ENCODE measurements around the gene RHOBTB1. TPM values are rescaled to one million over a fixed set of nuclear protein-coding genes. Genes with fewer than 3 reads are reported as not detected.

RHOBTB1 gene
- total RNA-seq, 2 donors from 2014 or later: 16.7 to 19.6 TPM

DNA sequence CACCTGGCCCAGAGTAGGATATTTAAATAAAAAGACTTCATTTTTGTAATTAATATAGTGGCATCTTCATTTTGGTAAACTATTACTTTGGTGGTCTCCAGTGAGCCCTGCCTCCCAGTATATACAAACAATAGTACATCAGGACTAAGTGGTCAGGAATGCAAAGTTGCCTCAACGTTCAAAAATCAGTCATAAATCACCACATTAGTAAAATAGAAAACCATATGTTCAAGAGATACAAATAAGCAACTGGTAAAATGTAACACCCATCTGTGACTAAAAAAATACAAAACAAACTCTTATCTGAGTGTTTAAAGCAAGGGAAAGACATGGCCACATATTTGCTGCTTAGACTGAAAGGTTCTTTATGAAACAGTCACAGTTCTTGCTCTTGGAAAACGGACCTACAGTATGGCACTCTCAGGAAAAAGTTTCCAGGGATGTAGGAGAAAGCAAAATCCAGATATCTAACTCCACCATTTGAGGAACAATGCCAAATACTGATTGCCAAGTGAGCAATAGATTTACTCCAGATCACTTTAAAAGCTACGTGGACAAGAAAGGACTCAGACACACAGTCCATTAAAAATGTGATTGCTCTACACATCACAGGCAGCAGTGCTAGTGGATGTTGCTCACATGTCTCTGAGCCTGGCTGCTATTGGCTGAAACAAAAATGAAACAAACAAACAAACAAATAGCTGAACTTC, 15.1 kb upstream of the RHOBTB1 start:
- DNase-seq (ENCODE audit: low spot score): no peak
- Histone ChIP-seq H3K4me1 (ENCODE audit: control insufficient read depth in 1 of 2, low read depth in 2 of 2) (peaks cover 0 to 3% of the 10 kb centered on the region in 2 donors), H3K36me3 (no peaks in the 10 kb centered on the region), H3K9me3 (no peaks in the 10 kb centered on the region), H3K4me3 (no peak overlapping the region), H3K27ac (no peak overlapping the region), H3K27me3 (replicated peaks; ENCODE audit: insufficient read depth) (no peaks in the 10 kb centered on the region)
- no peak for ATAC-seq (ENCODE audit: insufficient number of reproducible peaks, low FRiP score, low read depth)
- TF ChIP-seq, protein P1, sequence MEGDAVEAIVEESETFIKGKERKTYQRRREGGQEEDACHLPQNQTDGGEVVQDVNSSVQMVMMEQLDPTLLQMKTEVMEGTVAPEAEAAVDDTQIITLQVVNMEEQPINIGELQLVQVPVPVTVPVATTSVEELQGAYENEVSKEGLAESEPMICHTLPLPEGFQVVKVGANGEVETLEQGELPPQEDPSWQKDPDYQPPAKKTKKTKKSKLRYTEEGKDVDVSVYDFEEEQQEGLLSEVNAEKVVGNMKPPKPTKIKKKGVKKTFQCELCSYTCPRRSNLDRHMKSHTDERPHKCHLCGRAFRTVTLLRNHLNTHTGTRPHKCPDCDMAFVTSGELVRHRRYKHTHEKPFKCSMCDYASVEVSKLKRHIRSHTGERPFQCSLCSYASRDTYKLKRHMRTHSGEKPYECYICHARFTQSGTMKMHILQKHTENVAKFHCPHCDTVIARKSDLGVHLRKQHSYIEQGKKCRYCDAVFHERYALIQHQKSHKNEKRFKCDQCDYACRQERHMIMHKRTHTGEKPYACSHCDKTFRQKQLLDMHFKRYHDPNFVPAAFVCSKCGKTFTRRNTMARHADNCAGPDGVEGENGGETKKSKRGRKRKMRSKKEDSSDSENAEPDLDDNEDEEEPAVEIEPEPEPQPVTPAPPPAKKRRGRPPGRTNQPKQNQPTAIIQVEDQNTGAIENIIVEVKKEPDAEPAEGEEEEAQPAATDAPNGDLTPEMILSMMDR (IDR thresholded peaks at IDR 0.05): no peak

DNA sequence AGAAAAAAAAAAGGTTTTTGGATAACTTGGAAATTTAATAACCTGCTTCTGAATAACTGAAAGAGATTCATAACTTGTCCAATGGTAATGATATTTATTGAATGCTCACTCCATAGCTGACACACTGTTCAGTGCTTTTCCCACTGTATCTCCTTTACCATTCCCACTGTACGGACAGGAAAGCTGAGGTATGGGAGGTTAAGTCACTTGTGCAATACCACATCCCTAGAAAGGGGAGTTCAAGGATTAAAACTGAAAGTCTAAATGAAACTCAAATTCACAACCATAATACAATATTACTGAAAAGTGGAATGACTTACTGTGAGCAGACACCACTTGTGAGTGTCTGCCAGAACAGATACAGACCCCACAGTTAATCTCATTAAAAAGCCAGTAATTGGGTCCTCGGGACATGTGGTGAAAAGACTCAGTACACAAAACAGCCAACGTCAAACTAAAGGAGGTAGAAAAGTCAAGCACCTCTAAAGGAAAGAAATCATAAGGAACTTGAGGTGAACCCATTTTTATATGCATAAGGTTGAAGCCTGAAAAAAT, 13.8 kb upstream of the RHOBTB1 start:
- Histone ChIP-seq H3K9me3 (no peaks in the 10 kb centered on the region), H3K4me3 (no peak overlapping the region), H3K36me3 (no peaks in the 10 kb centered on the region), H3K27ac (no peak overlapping the region), H3K27me3 (replicated peaks; ENCODE audit: insufficient read depth) (no peaks in the 10 kb centered on the region), H3K4me1 (ENCODE audit: control insufficient read depth in 1 of 2, low read depth in 2 of 2) (no peaks in the 10 kb centered on the region)
- DNase-seq (ENCODE audit: low spot score) (no peak), ATAC-seq (ENCODE audit: insufficient number of reproducible peaks, low FRiP score, low read depth) (no peak)
- TF ChIP-seq, protein P1 (IDR thresholded peaks at IDR 0.05): no peak

DNA sequence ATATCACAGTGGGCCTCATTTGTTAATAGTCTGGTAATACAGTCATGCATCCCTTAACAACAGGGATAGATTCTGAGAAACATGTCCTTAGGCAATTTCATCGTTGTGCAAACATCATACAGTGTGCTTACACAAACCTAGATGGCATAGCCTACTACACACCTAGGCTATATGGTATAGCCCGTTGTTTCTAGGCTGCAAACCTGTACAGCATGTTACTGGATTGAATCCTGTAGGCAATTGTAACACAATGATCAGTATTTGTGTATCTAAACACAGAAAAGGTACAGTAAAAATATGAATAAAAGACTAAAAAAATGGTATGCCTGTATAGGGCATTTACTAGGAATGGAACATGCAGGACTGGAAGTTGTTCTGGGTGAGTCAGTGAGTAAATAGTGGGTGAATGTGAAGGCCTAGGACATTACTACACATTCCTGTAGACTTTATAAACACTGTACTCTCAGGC, 12.0 kb upstream of the RHOBTB1 start:
- H3K27ac ChIP-seq: no peak overlapping the region
- TF ChIP-seq, protein P1 (IDR thresholded peaks at IDR 0.05): no peak
- no peaks in the 10 kb centered on the region for H3K9me3 ChIP-seq
- DNase-seq (ENCODE audit: low spot score): no peak
- H3K4me1 ChIP-seq (ENCODE audit: control insufficient read depth in 1 of 2, low read depth in 2 of 2): no peaks in the 10 kb centered on the region
- no peaks in the 10 kb centered on the region for H3K27me3 ChIP-seq (replicated peaks; ENCODE audit: insufficient read depth)
- no peaks in the 10 kb centered on the region for H3K36me3 ChIP-seq
- H3K4me3 ChIP-seq: no peak overlapping the region
- ATAC-seq (ENCODE audit: insufficient number of reproducible peaks, low FRiP score, low read depth): no peak

DNA sequence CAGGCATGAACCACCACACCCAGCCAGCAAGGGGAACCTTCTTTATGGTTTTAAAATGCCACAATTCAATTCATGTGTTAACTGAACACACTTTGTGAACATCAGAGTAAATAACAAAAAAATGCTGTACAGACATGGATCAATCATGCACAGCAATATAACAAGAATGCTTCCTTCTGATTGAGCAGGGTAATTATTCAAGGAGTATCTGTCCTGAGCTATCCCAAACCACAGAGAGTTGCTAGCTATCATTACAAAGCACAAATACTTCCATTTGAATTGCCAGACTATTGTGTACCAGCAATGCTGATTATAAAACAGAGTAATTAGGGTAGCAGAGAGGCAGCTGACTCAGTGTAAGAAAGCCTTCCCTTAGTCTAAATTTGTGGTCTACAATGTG, 11.3 kb upstream of the RHOBTB1 start:
- no peaks in the 10 kb centered on the region for H3K27me3 ChIP-seq (replicated peaks; ENCODE audit: insufficient read depth)
- no peak for ATAC-seq (ENCODE audit: insufficient number of reproducible peaks, low FRiP score, low read depth)
- DNase-seq (ENCODE audit: low spot score): no peak
- no peaks in the 10 kb centered on the region for H3K36me3 ChIP-seq
- H3K27ac ChIP-seq: no peak overlapping the region
- TF ChIP-seq, protein P1 (IDR thresholded peaks at IDR 0.05): no peak
- no peak overlapping the region for H3K4me3 ChIP-seq
- no peaks in the 10 kb centered on the region for H3K9me3 ChIP-seq
- no peaks in the 10 kb centered on the region for H3K4me1 ChIP-seq (ENCODE audit: control insufficient read depth in 1 of 2, low read depth in 2 of 2)

DNA sequence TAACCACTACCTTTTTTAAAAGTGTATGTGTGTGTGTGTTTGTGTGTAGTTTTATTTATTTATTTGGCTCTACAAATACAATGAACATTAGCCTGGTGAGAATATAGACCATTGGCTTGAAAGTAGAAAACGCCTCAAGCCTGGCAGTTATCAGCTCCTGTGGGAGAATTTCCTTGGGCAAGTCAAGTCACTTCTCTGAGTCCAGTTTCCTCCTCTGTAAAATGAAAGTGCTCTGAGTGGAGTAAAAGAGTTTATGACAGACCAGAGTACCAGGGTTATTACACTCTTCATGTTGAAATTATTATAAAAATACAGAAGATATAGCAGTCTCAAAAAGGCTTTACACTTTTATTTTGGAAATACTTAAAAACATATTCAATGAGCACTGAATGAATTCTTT, 10.1 kb upstream of the RHOBTB1 start:
- Histone ChIP-seq H3K36me3 (no peaks in the 10 kb centered on the region), H3K27me3 (replicated peaks; ENCODE audit: insufficient read depth) (no peaks in the 10 kb centered on the region), H3K9me3 (no peaks in the 10 kb centered on the region), H3K4me1 (ENCODE audit: control insufficient read depth in 1 of 2, low read depth in 2 of 2) (no peaks in the 10 kb centered on the region), H3K27ac (no peak overlapping the region), H3K4me3 (no peak overlapping the region)
- DNase-seq (ENCODE audit: low spot score): no peak
- no peak for ATAC-seq (ENCODE audit: insufficient number of reproducible peaks, low FRiP score, low read depth)
- TF ChIP-seq, protein P1 (IDR thresholded peaks at IDR 0.05): no peak

All from thoracic aorta (tissue), 2 donors.